Activated naive CD8-positive, alpha-beta T cell treated with anti-CD3 and anti-CD28 coated beads, Interleukin-2, amount 50 U/mL, for 16 hours (primary cell): ENCODE results near the gene EXT2.

Source experiments
- DNase-seq: peaks from one replicate; pipeline ENCODE4 v3.0.0-alpha.2; 2020; ENCODE audit warnings: low read depth, low spot score

EXT2 gene

GRCh38 chr11:44165432-44165831 is 70.0 kb downstream of the EXT2 start:
- DNase-seq, result no peak

- no peak for DNase-seq
Observed at GRCh38 chr11:44167046-44167445, 71.6 kb downstream of the EXT2 start.

- no peak for DNase-seq
Observed at GRCh38 chr11:44171518-44171917, 76.0 kb downstream of the EXT2 start.

- no peak for DNase-seq
Observed at GRCh38 chr11:44172966-44173365, 77.5 kb downstream of the EXT2 start.

GRCh38 chr11:44174842-44175241 is 79.4 kb downstream of the EXT2 start:
- no peak for DNase-seq

- DNase-seq, result no peak
Observed at GRCh38 chr11:44176546-44177213, 81.2 kb downstream of the EXT2 start.

- no peak for DNase-seq
Observed at GRCh38 chr11:44177905-44178304, 82.4 kb downstream of the EXT2 start.

- DNase-seq, result no peak
Observed at GRCh38 chr11:44178381-44178780, 82.9 kb downstream of the EXT2 start.

- no peak for DNase-seq
Observed at GRCh38 chr11:44179173-44179572, 83.7 kb downstream of the EXT2 start.

GRCh38 chr11:44180107-44180506 is 84.6 kb downstream of the EXT2 start:
- no peak for DNase-seq

- DNase-seq, result no peak
Observed at GRCh38 chr11:44185522-44185921, 90.0 kb downstream of the EXT2 start.

GRCh38 chr11:44186321-44186930 is 90.9 kb downstream of the EXT2 start:
- DNase-seq, result no peak

- DNase-seq, result no peak
Observed at GRCh38 chr11:44188643-44189042, 93.2 kb downstream of the EXT2 start.

- no peak for DNase-seq
Observed at GRCh38 chr11:44189986-44190882, 94.8 kb downstream of the EXT2 start.

GRCh38 chr11:44190883-44191230 is 95.4 kb downstream of the EXT2 start:
- DNase-seq, result no peak

GRCh38 chr11:44191322-44192016 is 96.0 kb downstream of the EXT2 start:
- DNase-seq, result no peak

GRCh38 chr11:44192017-44192385 is 96.5 kb downstream of the EXT2 start:
- DNase-seq, result no peak

GRCh38 chr11:44192462-44193100 is 97.1 kb downstream of the EXT2 start:
- DNase-seq, result no peak

GRCh38 chr11:44193856-44194255 is 98.4 kb downstream of the EXT2 start:
- no peak for DNase-seq

GRCh38 chr11:44198146-44198724 is 102.8 kb downstream of the EXT2 start:
- DNase-seq, result no peak

- DNase-seq, result no peak
Observed at GRCh38 chr11:44199298-44199697, 103.8 kb downstream of the EXT2 start.
